HepG2 (cell line): ENCODE results near the gene CCDC86. TPM values are rescaled to one million over a fixed set of nuclear protein-coding genes. Genes with fewer than 3 reads are reported as not detected.

Source experiments
- AKNA ChIP-seq: sonication (generic); formaldehyde crosslinking; IDR thresholded peaks from 2 replicates; pipeline ENCODE4 v1.4.0; 2020; ENCODE audit warnings: missing genetic modification reagents, borderline replicate concordance
- GMEB2 ChIP-seq: IDR thresholded peaks from 2 replicates; pipeline ENCODE4 v1.6.1; 2016; ENCODE audit warnings: missing biosample characterization, missing genetic modification reagents, low read depth
- MTERF4 ChIP-seq: sonication (generic); formaldehyde crosslinking; IDR thresholded peaks from 2 replicates; pipeline ENCODE4 v1.8.0; 2023; ENCODE audit warnings: mild to moderate bottlenecking, missing genetic modification reagents
- RBAK ChIP-seq: sonication (generic); formaldehyde crosslinking; IDR thresholded peaks from 2 replicates; pipeline ENCODE4 v1.5.1; 2020; ENCODE audit warnings: mild to moderate bottlenecking, missing genetic modification reagents
- SMARCC2 ChIP-seq: fragments of 450-650 bp; IDR thresholded peaks from 2 replicates; pipeline ENCODE4 v1.6.1; 2017; ENCODE audit warnings: antibody characterized with exemption, mild to moderate bottlenecking
- USF2 ChIP-seq, 2 experiments: sonication (generic) in 1 of 2; formaldehyde crosslinking in 1 of 2; IDR thresholded peaks; 2 replicates each; pipeline versions ENCODE4 v1.5.1 to v1.6.1; 2011 to 2020; ENCODE audit warnings: borderline replicate concordance in 1 of 2, low read depth in 1 of 2, low read length in 1 of 2, mild to moderate bottlenecking in 1 of 2, missing genetic modification reagents in 1 of 2, moderate library complexity in 1 of 2
- ZNF33A ChIP-seq: sonication (generic); formaldehyde crosslinking; IDR thresholded peaks from 2 replicates; pipeline ENCODE4 v1.5.1; 2020; ENCODE audit warnings: missing genetic modification reagents, mild to moderate bottlenecking, moderate library complexity, borderline replicate concordance
- ZNF362 ChIP-seq: sonication (generic); formaldehyde crosslinking; IDR thresholded peaks from 2 replicates; pipeline ENCODE4 v1.4.0; 2020; ENCODE audit warnings: missing genetic modification reagents, mild to moderate bottlenecking, borderline replicate concordance
- ZNF792 ChIP-seq: IDR thresholded peaks from 2 replicates; pipeline ENCODE4 v1.6.1; 2016
- polyA plus RNA-seq, 8 experiments: library from polyadenylated mRNA; depleted of rRNA in 3 of 8; stranded (reverse) in 7 of 8; unstranded in 1 of 8; fragments of >200 nt; fragmentation: Illumina TruSeq in 4 of 8; extraction: Trizol in 4 of 8; gene quantifications; 2 replicates each; pipeline versions ENCODE4 v1.2.1 to v1.2.3, GENCODE V29; 2011 to 2016; ENCODE audit warnings: low read depth in 4 of 8, missing spikeins in 1 of 8, mixed read lengths in 1 of 8; ENCODE audit not compliant: insufficient read depth in 1 of 8
- total RNA-seq, 5 experiments: library from RNA; depleted of rRNA; stranded (reverse); fragments of >200 nt; fragmentation: Illumina TruSeq; extraction: Trizol; gene quantifications; 2 replicates each; pipeline ENCODE4 v1.2.3, GENCODE V29; 2016; ENCODE audit warnings: low read depth in 1 of 5

Gene CCDC86
- total and polyA plus RNA-seq, 2 of the 13 experiments (the other 11 are each of a cell fraction or from before 2014, with no cell fraction given) = 33.8 to 37.6 TPM

- TF ChIP-seq USF2 (IDR thresholded peaks at IDR 0.05; ENCODE audit: low read depth, low read length) = no peak
- no peak for TF ChIP-seq USF2 (CRISPR knock-in tag; IDR thresholded peaks at IDR 0.05; ENCODE audit: borderline replicate concordance)
- TF ChIP-seq ZNF792 (CRISPR knock-in tag) = peak; percentile 72
- peak; percentile 29; the same call in 1 of the 2 replicates for TF ChIP-seq ZNF362 (CRISPR knock-in tag)
- TF ChIP-seq SMARCC2 = no peak
- no peak for TF ChIP-seq MTERF4 (CRISPR knock-in tag)
- TF ChIP-seq AKNA = no peak
- no peak for TF ChIP-seq GMEB2 (CRISPR knock-in tag)
- no peak for TF ChIP-seq ZNF33A (CRISPR knock-in tag)
- TF ChIP-seq RBAK (CRISPR knock-in tag) = no peak
Observed at GRCh38 chr11:60844870-60845221, 2.9 kb downstream of the CCDC86 start (continued).
